GM20431 (cell line): ENCODE results near the gene UGT2A1.
"Not testable (repeated sequence)": the region's sequence is repeated elsewhere in the genome, so short reads cannot be mapped to it uniquely, and the experiment has no call there.

Experiments used
- in situ Hi-C: fragments of 300-500 bp; cut with MseI, MboI; formaldehyde crosslinking; loops from one replicate; pipeline ENCODE4 v1.15.0; 2020; ENCODE audit warnings: low sequenced_read_pairs; ENCODE audit not compliant: unreplicated experiment

UGT2A1 gene

DNA sequence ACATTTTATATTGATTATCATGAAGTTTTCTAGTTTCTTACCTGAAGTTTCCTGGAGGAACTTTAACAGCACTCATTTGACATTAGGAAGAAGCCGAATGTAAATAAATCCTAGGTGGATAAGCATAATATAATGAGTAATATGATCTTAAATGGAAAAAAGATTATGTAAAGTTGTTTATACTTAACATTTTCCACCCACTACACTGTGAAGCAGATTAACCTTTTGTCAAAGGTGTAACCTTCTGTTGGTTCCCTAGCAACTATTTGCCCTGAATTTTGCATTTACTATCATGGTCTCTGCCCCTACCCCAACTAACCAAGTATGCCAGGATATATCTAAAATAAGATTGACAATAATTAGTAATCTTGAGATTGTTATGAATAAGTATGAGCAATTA lies at the start of gene UGT2A1:
Gene UGT2A1 (minus strand): TSS at position 101 of the 400 bp plus-strand sequence. CDS start 5,603 bp downstream, outside the sequence.
- in situ Hi-C loops: no loop called here

DNA sequence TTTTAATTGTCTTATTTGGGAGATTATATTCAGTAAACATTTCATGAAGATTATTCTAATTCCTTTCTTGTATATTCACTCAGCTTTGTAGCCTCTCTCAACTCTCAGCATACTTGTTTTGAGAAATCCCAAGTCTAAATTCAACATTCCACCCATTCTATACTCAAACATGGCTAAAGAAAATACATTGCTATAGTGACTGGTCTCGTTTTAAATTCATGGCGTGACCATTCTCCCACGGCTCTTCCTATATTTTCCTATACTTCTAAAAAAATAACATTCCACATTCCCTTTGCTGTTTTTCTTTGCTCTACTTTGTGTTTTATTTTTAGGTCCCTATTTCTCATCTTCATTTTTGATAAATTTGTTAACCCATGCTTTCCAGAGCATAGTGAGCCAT lies 49.2 kb upstream of the UGT2A1 start:
- in situ Hi-C loops: no loop called here

DNA sequence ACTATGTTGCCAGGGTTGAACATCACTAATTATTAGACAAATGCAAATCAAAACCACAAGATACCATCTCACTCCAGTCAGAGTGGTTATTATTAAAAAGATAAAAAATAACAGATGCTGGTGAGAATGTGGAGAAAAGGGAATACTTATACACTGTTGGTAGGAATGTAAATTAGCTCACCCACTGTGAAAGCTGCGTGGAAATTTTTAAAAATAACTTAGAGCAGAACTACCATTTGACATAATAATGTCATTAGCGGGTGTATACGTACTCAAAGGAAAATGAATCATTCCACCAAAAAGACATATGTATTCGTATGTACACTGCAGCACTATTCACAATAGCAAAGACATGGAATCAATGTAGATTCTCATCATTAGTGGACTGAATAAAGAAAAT lies 48.6 kb upstream of the UGT2A1 start:
- in situ Hi-C loops: no loop called here

DNA sequence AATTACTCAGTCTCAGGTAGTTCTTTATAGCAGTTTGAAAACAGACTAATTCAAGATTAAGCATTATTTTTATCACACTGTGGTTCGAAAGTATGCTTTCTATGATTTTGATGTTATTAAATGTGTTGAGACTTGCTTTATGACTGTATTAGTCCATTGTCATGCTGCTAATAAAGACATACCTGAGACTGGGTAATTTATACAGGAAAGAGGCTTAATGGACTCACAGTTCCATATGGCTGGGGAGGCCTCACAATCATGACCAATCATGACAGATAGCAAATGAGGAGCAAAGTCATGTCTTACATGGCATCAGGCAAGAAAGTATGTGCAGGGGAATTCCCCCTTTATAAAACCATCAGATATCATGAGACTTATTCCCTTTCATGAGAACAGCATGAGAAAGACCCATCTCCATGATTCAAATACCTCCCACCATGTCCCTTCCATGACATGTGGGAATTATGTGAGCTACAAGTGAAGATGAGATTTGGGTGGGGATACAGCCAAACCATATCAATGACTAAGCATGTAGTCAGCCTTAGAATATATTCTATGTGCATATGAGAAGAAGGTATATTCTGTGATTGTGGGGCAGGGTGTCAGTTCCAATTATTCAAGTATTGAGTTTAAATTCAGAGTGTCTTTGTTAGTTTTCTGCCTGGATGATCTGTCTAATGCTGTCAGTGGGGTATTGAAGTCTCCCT lies 44.6 kb upstream of the UGT2A1 start:
- in situ Hi-C loops: loop anchor here (10.0 to 25.0 kb wide), 2 partner anchors 187 to 490 kb away; partner anchors contain the start of gene ODAM

DNA sequence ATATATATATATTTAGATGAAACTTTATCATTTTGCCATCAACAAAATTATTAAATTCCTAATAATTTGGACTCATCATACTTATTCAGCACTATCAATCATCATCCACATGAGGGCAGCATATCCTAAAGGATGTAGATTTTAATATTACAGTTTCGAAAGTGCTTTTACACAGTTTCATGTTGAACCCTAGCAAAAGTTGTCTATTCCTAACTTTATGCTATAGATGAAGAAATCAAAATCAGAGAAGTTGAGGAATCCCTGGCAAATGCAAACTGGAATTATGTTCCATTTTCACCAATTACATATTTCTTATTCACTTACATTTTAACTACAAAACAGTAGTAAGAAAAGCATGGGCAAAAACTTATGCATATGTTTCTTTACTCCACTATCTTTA lies 36.6 kb upstream of the UGT2A1 start:
- in situ Hi-C loops: loop anchor here (25.0 kb wide), 1 partner anchor 498 kb away; the partner anchor contains the start of gene ODAM

DNA sequence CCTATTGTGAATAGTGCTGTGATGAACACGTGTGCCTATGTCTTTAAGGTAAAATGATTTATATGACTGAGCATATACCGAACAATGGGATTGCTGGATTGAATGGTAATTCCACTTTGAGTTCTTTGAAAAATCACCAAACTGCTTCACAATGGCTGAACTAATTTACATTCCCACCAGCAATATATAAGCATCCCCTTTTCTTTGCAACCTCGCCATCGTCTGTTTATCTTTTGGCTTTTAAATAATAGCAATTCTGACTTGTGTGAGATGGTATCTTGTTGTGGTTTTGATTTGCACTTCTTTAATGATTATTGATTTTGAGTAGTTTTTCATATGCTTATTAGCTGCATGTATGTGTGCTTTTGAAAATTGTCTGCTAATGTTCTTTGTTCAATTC lies 31.8 kb upstream of the UGT2A1 start:
- in situ Hi-C loops: loop anchor here (25.0 kb wide), 1 partner anchor 502 kb away; the partner anchor contains the start of gene ODAM

DNA sequence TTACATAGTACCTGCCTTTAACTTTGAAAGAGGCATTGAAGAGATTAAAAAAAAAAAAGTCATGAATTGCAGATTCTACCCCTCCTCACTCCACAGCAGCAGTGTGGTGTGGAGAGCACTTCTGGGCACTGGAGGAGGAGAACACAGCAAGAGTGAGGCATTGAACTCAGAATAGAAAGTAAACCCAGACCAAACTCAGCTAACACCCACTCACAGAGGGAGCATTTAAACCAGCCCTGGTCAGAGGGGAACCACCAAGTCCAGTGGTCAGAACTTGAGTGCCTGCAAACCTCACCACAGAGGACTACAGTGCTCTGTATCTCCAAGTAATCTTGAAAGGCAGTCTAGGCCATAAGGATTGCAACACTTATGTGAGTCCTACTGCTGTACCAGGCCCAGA lies 15.6 kb upstream of the UGT2A1 start:
- in situ Hi-C loops: no loop called here

DNA sequence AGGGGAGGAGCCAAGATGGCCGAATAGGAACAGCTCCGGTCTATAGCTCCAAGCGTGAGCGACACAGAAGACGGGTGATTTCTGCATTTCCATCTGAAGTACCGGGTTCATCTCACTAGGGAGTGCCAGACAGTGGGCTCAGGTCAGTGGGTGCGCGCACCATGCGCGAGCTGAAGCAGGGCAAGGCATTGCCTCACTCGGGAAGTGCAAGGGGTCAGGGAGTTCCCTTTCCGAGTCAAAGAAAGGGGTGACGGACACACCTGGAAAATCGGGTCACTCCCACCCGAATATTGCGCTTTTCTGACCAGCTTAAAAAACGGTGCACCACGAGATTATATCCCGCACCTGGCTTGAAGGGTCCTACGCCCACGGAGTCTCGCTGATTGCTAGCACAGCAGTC lies 11.0 kb upstream of the UGT2A1 start:
- in situ Hi-C loops: not testable (repeated sequence)

DNA sequence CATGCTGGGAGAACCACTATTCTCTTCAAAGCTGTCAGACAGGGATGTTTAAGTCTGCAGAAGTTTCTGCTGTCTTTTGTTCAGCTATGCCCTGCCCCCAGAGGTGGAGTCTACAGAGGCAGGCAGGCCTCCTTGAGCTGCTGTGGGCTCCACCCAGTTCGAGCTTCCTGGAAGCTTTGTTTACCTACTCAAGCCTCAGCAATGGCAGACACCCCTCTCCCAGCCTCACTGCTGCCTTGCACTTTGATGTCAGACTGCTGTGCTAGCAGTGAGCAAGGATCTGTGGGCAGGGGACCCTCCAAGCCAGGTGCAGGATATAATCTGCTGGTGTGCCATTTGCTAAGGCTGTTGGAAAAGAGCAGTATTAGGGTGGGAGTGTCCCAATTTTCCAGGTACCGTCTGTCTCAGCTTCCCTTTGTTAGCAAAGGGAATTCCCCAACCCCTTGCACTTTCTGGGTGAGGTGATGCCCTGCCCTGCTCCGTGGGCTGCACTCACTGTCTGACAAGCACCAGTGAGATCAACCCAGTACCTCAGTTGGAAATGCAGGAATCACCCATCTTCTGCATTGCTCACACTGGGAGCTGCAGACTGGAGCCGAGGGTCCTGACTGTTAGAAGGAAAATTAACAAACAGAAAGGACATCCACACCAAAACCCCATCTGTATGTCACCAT lies 8.2 kb upstream of the UGT2A1 start:
- in situ Hi-C loops: not testable (repeated sequence)

DNA sequence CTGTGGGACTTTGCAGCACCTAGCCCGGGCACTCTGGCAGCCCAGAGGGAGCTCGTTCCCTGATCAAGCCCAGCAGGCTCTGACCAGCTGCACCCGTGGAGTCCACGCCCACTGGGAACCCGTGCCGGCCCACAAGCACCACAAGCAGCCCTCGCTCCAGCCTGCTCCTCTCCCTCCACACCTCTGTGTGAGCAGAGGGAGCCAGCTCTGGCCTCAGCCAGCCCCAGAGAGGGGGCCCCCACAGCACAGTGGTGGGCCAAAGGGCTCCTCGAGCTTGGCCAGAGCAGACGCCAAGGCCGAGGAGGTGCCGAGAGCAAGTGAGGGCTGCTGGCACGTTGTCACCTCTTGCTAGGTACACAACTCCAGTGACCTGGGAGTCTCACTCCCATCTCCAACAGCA lies 5.1 kb upstream of the UGT2A1 start:
- in situ Hi-C loops: no loop called here

DNA sequence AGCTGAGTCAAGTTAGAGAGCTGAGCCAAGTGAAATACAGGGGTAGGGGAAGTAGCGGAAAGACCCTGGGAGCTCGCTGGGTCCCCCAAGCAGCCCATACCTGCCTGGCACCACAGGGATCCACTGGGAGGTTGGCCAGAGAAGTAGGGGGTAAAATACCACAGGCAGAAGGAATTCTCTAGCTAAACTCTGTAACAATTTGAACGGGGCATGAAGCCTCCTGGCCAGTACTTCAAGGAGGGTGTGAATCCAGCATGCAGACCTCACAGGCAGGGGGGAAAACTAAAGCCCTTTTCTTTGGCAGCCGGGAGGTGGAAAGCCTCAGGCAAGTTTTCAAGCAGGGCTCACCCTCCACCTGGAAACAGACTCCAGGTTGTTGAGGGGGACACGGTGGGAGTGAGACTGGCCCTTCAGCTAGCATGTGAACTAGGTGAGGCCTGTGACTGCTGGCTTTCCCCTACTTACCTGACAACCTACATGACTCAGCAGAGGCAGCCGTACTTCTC lies 3.7 kb upstream of the UGT2A1 start:
- in situ Hi-C loops: no loop called here

DNA sequence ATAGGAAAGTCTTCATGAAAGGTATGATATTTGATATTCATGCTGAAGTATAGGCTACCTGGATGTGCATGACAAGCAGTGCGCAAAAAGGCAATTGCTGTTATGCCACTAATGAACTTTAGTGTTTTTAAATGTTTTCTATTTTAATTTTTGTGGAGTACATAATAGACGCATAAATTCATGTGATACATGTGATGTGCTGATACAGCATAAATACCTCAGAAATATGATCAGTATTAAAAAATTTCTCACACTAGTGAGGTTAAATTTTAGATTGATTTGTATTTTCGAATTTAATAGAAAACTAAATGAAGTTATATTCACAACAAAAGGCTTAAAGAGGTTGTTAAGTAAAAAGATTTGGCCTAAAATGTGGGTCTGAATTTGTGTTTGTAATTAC lies 2.2 kb downstream of the UGT2A1 start:
- in situ Hi-C loops: no loop called here

DNA sequence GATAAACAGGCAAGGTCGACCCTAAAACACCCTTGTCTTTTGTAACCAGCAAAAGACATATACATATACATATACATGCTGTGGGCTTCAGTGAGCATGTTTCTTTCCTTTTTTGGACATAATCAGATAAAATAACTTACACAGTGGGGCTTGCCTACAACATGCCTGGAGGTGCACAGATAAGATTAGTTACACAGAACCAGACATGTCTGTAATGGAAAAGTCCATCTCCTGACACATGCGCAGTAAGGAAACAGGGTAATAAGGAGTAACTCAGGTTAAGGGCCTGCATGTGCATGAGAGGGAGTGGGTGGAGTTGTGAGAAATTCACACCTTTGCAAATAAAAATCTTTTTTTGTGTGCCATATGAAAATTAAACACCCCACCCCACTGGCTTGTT lies 3.4 kb downstream of the UGT2A1 start:
- in situ Hi-C loops: no loop called here

DNA sequence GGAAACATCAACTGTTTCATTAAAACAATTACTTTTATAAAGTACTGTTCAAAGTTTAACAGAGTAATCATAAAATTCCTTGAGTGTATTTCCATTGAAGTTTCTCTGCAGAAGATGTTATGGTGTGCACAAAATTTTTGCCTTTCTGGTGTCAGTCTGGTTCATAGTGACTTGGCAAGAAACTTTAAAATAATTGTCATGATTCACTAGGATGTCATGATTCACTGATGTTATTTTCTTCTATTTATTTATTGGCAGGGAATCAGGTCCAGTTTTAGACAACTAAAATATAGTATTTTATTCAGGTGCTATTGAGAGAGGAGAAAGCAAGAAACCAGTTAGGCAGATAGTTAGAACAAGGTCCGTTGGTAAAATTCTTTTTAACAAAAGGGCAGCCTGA lies 3.8 kb downstream of the UGT2A1 start:
- in situ Hi-C loops: no loop called here

DNA sequence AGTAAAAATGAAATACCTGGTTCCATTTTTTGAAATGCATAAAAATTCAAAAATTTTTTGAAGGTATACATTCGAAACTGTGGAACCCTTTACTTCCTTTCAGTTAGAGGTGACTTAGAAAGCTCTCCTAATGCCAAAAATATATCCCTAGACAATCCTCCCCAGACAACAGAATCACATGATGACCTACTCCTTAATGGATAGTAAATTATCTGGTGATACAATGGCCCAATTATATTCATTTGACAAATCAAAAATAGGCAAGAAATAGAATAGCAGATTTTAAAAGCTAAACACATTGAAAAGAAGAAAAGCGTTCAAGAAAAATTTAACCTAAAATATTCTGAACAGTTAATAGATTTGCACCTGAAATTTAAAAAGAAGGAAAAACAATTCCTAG lies 10.1 kb downstream of the UGT2A1 start:
- in situ Hi-C loops: no loop called here

DNA sequence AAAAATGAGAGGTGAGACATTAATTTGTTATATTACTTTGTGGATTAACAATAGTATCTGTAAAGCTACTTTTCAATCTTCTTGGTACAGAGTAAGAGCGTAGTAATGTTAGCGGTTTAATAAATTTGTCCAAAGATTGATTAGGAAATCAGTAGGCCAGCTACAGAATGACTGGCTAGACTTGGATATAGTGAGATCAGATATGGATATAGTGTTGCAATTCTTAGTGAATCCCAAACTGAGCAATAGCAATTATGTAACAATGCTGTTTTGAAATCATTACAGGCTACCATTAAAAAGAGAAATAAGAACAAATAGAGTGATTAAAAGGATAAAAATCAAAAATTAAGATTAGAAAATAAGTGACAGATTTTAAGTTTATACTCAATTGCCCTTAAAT lies 12.8 kb downstream of the UGT2A1 start:
- in situ Hi-C loops: no loop called here

DNA sequence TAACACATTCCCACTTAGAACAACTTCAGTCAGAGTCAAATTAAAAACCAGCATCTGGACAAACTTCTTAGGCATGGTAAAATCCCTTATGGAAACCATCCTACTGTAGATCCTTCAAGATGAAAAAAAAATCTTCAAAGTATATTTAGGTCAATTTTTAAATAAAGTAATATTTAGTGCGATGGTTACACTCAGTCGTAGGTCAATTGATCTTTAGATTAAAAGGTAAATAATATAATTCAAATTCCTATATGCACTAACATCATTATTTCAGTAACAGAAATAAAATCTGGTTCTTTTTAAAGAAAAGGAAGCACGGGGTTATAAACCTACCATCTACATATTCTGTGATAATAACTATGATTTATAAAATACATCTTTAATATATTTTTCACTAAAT lies 13.5 kb downstream of the UGT2A1 start, which contains the start of gene UGT2A2:
Gene UGT2A2 (minus strand): TSS at position 101 of the 400 bp plus-strand sequence. CDS start 2 bp downstream, at position 99.
- in situ Hi-C loops: no loop called here

DNA sequence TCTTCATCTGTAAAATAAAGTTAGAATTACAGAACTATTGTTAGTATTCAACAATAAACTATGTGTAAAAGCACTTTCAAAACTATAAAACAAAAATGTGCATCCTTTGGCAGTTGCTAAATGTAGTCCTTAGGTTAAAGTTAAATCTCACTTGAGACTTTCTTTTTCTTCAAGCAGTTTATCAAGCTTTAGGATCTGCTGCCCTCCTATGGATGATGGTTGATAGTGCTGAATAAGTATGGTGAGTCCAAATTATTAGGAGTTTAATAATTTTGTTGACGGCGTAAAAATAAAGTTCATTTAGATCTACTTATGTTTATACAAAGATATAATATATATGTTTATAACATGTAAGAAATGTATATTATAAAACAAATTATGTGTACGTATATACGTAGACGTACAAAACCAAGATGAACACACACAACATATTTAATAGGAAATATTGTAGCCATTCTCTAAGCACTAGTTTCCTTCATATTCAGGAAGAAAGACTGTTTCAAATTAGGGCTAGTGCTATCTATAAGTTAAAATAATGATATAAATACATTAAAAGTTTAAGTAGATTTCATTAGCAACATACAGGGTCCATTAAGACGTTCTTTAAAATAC lies 35.9 kb downstream of the UGT2A1 start:
- in situ Hi-C loops: no loop called here

DNA sequence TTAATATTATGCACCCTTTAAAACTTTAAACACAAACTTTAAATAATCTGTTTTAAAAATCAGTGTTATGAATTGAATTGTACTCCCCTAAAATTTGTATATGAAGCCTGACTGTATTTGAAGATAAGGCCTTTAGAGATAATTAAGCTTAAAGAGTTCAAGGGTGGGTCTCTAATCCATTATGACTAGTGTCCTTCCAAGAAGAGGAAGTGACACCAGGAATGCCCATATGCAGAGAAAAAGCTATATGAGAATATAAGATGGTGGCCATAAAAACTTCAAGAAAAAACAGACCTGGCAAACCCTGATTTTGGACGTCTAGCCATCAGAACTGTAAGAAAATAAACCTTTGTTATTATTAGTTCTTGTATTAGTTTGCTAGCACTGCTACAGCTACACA lies 42.6 kb downstream of the UGT2A1 start:
- in situ Hi-C loops: no loop called here

DNA sequence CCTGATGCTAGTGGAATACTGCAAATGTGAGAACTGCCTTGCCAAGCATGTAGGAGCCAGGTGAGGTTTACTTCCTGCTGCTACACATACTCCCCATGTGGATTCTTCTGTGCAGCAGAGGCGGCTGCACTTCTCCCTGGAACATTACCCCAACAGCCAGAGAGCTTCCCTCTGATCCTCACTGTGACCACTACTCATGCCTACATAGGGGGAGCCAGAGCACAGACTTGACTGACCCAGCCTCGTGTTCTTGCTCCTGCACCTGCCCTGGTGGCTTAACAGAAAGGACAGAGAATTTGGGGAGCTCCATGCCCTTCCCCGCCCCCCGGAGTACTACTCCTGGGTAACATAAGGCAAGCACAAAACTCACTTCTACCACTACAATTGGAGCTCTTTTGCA lies 52.0 kb downstream of the UGT2A1 start:
- in situ Hi-C loops: no loop called here

DNA sequence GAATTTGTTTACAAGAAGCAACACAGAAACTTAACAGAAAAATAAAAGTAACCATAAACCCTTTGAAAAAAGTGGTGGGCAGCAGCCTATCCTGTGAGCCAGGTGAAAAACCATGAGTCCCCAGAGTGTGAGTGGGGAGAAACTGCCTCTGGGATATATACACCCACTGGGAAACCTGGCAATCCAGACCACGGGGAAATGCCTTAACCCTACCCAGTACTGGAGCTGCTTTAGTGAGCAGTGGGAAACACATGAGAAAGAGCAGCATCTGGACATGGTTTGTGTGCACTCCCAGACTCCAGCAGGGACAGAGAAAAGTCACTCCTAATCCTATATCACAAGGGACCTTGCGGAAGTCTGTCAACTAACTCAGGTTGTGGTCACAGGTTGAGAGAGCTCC lies 53.0 kb downstream of the UGT2A1 start:
- in situ Hi-C loops: no loop called here
